Myocyte (in vitro differentiated cells): ENCODE measurements around the gene RFLNA. TPM values are rescaled to one million over a fixed set of nuclear protein-coding genes. Genes with fewer than 3 reads are reported as not detected.

Experiments used
- DNase-seq: peaks from one replicate; pipeline ENCODE4 v3.0.0-alpha.2; 2012; ENCODE audit warnings: low read depth
- total RNA-seq: library from RNA; depleted of rRNA; stranded (reverse); fragments of >200 nt; gene quantifications from 2 replicates; pipeline ENCODE4 v1.2.3, GENCODE V29; 2014

RFLNA gene
- total RNA-seq, 1 donor from 2014 or later = 4.9 TPM

DNA sequence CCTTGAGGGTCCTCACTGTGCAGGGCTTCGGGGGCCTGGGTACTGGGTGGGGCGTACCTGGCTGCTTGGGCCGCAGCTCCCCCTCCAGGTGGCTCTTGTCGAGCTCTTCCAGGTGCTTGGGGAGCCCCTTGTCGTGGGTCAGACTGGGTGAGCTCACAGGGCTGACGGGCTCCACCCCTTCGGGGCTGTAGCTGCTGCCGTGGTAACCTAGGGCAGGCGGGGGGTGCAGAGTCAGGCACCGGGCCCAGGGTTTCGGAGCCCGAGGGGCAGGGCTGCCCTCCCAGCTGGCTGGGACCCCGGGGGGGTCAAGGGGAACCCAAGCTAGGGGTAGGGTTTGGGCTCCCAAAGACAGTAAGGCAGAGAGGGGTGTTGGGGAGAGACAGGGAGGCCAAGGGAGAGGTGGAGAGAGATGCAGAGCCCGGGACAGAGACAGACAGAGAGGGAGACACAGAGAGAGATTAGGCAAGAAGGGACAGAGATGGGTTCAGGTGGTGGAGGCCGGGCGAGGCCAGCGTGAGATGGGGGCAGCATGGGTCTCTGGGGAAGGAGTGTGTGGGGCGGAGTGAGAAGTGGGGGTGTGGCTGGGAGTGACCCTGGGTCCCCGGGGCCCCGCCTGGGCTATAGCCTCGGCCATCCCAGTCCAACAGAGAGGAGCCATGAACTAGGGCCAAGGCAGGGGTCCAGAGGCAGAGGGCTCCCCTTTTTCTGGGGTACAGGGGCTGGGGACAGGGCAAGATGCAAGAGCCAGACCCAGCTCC is 40.7 kb downstream of the RFLNA start:
- DNase-seq = no peak

DNA sequence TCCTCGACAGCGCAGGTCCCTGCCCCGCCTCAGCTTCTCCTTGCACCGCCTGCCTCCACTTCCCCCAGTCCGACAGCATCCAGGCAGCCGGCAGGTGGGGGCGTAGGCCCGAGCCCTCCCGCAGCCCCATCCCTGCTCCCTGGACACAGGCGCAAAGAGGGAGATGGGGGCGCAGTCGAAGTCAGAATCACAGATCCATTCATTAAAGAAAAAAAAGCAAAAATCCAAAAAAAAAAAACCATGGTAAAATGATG is 41.2 kb downstream of the RFLNA start:
- DNase-seq = no peak

DNA sequence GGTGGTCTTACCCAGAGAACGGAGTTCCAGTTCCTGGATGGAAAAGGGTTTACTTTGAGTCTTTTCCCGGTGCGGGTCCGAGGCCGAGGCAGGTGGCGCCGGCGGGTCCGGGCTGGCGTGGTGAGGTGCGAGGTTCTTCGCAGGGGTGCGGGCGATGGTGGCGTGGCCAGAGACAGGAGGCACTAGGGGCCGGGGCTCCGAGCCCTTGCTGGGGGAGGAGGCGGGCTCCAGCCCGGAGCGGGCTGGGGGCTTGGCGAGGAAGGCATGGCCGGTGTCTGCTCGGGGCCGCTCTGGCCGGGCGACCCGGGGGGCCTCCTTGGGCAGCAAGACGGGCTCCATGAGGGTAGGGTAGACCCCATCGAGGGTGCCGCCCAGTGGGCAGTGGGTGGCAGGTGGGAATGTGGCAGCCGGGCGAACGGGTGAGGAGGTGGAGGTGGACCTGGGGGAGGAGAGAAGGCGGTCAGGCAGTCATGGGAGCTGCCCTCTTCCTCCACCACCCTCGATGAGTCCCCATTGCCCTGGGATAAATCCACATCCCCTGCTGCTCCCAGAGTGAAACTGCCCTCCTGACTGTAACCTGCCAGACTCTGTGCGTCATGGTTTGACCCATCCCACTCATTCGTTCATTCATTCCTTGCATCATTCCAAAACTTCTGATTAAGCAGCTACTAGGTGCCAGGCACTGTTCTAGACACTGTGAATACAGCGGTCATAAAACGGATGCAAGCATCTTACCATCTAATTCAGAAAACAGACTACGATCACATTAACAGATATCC is 42.0 kb downstream of the RFLNA start:
- DNase-seq = no peak

DNA sequence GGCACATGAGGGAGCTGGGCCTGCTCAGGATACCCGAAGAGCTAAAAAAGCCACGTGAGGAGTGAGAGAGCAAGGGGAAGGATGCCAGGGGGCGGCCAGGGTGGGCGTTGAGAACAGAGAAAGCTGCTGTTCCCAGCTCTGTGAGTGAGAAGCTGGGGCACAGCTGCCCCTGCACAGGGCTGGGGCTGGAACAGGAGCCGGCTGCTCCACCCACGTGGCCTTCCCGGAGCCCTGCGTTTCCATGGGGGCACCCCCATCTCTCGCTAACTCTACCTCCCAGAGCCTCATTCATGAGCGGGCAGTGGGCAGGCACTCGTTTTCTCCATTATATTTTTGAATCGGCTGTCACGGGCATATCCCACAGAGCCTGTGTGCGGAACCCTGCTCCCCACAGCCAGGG is 42.7 kb downstream of the RFLNA start:
- DNase-seq = peak; percentile 26

DNA sequence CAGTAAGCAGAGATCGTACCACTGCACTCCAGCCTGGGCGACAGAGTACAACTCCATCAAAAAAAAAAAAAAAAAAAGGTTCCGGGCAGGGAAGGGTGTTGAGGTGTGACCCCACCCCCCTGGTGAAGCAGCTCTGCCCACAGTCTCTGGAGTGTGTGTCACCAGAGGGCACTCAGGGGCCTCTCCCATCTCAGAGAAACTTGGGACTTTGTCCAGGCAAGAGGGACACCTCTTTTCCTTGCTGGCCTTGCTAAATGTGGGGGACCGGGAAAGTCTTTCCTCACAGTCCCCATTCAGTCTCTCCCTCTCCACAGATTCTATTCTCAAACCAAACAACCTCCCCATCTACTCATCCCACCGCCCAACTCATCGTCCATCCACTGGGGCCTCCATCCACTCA is 43.6 kb downstream of the RFLNA start:
- DNase-seq = peak; percentile 31

DNA sequence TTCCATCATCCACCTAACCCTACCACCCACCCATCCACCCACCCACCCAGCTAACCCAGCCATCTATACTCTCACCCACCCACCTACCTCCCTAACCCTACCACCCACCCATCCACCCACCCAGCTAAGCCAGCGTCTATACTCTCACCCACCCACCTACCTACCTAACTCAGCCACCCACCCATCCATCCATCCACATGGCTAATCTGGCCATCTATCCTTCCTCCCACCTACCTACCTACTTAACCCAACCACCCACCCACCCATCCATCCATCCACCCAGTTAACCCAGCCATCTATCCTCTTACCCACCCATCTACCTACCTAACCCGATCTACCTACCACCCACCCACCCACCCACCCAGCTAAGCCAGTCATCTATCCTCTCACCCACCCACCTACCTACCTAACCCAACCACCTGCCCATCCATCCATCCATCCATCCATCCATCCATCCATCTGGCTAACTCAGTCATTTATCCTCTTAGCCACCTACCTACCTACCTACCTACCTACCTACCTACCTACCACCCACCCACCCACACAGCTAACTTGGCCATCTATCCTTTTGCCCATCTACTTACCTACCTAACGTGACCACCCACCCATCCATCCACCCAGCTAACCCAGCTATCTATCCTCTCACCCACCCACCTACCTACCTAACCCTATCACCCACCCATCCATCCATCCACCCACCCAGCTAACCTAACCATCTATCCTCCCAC is 44.1 kb downstream of the RFLNA start:
- DNase-seq = no peak

DNA sequence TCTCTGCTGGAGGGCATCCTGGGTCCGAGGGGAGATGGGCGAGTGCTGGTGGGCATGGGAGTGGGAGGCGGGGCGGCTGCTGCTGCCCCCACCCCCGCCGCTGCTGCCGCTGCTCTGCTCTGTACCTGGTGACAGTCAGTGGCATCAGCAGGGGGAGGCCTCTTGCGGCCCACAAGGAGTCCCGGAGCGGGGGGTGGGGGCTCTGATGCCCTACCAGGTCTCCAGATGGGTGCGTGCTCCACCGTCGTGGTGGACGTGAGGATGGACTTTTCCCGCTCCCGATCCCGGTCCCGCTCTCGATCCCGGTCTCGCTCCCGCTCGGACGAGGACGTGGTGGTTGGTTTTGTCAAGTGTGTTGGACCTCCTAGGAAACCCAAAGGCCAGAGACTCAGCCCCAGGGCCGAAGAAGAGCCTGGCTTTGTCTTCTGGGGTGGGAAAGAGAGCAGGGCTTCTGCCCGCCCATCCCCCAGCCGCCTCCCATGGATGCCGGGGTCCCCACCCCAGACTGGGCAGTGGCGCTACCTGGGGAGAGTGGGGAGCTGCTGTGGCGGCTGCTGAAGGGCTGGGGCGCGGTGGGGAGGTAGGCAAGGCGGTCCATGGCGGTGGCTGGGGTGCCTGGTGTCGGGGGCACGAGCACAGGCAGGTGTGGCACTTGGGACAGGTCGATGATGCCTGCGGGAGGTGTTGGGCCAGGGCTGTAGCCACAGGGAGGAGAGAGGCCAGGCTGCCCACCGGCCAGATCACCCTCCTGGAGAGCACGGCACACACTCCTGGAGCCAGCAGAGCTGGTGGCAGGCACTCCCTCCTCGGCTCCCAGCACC is 45.4 kb downstream of the RFLNA start:
- no peak for DNase-seq

DNA sequence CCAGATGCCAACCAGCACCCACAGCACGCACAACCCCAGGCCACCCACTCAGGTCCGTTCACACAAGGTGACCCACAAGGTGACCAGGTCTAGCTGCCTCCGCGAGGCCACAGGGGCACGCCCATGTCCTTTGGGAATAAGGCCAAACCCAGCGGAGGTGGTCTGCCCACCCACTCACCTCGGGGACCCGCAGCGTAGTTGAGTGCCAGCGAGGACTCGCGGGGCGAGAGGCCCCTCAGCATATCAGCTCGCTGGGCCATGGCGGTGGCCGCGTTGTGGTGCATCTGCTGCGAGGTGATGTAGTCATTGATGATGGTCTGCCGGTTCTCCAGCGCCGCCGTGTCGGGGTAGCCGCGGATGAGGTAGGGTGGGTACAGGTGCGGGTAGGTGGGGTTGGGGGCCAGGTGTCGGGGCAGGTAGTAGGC is 46.8 kb downstream of the RFLNA start:
- DNase-seq = no peak

DNA sequence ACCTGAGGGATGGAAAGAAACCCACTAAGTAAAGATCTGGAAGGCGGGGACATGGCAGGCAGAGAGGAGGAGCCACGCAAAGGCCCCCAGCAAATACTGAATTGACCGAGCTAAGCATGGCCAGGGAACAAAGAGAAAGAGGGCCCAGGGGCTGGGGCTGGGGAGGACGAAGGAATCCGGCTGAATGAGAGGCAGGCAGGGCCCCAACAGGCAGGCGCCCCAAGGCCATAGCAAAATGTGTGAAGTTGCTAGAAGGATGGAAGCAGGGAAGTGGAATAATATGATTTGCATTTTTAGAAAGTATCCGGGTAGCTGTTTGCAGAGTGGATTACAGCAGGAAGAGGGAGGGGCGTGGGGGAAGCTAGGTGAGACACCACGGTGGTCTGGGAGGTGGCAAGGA is 49.1 kb downstream of the RFLNA start:
- DNase-seq = no peak

DNA sequence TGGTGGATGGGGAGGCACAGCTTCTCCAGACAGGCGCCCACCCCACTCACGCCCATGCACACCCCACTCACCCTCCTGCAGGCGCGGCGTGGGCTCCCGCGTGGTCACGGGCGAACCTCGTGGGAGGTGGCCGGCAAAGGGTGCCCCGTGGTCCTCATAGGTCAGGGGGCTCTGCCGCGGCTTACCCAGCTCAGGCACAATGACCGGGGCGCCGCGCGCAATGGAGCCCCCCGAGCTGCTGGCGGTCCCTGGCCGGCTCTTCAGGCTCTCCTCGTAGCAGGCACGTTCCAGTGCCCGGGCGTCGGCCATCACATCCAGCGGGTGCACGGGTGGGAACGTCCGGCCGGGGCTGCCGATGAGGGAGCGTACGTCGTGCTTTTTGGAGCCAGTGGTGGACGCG is 49.6 kb downstream of the RFLNA start:
- DNase-seq = no peak

DNA sequence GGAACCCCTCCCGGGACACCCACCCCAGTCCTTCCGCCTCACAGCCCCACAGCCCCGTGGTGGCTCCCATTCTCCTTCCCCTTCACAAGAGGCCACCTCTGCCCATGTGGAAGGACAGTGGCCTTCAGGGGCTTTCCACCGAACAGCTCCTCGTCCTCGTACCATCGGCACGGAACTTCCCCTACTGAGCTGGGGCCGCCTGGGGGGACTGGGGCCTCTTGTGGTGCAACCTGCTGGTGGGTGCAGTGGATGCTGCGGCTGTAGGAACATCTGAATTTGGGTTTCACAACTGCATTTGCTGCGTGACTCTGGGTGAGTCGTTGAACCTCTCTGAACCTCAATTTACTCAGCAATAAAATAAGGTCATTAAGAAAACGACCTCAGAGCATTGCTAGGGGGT is 50.9 kb downstream of the RFLNA start:
- DNase-seq = no peak

DNA sequence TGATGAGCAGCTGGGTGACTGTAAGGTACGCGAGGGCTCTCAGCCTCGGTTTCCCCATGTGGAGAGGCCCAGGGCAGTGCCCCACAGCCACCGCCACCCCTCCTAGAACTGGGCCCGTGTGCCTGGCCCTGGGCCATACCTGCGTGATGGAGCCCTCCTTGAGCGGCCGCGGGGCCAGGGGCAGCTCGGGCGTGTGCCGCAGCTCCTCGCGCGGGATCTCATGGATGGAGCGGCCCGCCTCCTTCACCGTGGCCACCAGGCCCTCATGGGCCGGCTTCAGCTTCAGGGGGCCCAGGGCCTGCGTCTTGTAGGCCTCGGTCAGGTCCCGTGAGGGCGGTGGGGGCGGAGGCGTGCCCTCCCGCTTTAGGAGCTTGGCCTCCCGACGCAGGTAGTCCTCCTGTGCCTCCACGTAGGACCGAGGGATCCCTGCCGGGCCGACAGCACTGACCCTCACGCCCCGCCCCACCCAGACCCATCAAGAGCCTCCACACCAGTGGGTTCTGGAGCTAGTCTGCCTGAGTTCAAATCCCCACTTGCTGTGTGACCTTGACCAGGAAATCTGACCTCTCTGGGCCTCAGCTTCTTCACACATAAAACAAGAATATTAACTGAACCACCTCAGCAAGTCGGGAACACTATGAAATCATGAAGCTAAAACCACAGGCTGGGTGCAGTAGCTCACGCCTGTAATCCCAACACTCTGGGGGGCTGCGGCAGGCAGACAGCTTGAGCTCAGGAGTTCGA is 51.7 kb downstream of the RFLNA start:
- no peak for DNase-seq

DNA sequence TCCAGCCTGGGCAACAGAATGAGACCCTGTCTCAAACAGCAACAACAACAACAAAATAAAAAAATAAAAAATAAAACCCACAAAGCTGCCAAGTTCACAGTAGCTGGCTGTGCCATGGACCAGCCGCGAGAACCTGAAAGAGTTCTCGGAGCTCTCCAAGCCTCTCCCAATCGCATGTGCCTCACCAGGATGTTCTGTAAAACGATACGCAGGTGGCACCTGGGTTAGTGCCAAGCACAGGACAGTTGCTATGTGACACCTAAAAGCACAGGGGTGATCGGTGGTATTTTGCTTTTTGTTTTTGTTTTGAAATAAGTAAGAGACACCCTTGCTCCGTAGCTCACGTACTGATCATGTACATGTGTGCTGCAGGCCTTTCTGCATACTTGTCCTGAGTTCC is 52.4 kb downstream of the RFLNA start:
- DNase-seq = no peak

DNA sequence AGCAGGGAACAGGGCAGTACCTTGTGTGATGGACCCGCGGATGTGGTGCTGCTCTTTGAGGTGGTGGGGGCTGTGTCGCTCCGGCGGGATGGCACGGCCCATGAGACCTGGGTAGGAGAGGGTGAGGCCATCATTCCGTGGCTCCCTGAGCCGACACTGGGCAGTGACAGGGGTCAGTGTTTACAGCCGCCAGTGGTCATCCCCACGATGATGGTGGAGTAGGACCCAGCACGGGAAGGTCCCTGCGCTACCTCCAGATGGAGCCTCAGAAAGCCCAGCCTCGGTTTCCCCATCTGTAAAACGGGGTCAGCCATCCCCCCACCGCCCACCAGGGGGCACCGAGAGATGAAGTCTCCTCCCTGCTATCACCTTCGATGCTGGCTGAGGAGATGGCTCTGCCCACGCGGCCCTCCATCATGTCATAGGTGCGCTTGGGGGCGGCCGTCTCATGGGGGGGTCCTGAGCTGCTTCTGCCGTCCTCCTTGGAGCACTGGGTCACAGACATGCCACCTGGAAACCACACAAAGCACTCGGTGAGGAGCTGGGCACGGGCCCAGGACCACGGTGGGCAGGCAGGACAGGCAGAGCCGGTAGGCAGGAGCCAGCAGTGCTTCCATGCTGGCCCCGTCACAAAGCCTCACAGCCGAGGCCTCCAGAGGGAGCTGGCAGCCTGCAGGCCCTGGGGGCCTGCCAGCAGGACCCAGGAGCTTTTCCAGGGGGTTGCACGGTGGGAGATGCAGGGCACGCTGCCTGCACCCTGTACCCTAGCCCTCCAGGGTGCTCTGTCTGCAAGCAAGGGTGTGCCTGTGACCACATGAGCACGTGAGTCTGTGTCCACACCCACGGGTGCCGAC is 53.1 kb downstream of the RFLNA start:
- DNase-seq = no peak

DNA sequence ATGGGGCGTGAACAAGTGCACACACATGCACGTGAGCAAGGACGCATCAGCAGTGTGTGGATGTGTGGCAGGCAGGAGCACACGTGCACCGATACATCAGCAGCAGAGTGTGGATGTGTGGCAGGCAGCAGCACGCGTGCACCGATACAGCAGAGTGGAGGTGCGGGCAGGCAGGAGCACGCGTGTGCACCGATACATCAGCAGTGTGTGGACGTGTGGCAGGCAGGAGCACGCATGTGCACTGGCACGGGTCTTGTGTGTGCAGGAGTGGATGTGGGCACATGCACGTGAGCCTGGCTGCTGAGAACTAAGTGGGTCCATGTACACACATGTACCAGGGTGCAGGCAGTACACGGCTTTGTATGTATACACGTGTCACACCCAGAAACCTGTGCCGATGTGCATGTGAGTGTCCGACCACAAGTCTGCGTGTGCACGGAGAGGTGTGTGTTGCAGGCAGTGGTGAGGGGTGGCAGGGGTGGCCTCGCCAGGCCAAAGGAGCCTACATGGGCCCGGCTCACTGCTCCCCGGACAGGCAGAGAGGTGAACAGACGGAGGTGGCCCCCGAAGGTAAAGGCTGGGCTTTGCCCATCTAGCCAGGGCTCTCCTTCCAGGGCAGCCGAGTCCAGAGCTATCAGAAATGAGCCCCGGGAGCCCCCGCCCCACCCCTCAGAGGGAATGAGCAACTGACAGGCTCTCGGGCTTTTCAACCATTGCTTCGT is 53.9 kb downstream of the RFLNA start:
- no peak for DNase-seq

DNA sequence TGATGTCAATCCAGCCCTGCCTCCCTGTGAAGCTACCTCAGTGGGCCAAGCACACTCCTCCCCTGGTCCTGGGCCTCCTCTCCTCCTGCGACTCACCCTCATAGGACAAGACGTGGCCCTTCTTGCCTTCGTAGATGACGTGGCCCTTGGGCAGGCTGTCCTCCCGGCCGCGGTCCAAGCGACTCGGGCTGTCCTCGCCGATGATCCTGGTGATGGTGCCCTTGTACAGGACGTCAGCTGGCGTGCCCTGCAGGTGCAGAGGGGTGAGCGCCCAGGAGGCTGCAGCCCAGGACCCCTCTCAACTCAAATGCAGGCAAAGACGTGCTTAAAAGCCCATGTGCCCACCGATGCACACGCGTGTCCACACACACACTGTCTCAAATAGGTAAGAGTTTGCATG is 55.6 kb downstream of the RFLNA start:
- no peak for DNase-seq

DNA sequence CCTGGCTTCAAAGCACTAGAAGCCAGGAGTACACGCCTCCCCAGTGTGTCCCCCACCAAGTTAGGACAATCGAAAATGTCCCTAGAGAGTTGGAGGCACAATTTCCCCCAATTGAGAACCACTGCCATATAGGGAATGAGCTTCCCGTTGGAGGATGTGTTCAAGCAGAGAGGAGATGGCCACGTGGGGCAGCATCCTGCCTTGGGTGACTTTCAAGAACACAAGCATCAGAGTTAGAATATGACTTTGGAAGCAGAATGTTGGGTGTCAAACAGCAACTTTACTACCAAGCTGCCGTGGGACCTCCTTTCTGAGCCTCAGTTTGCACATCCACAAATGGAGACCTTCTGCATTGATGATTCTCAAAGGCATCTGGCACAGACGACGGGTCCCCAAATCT is 56.5 kb downstream of the RFLNA start:
- DNase-seq = no peak

DNA sequence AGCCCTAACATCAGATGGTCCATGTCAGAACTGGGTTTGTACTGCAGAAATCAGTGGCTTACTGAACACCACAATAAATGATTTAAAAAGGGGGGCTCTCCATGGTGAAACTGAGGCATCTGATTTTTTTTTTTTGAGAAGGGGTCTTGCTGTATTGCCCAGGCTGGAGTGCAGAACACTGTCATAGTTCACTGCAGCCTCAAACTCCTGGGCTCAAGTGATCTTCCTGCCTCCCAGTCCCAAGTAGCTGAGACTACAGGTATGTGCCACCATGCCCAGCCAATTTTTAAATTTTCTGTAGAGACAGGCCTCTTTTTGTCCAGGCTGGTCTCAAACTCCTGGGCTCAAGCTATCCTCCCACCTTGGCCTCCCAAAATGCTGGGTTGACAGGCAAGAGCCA is 57.4 kb downstream of the RFLNA start:
- no peak for DNase-seq

DNA sequence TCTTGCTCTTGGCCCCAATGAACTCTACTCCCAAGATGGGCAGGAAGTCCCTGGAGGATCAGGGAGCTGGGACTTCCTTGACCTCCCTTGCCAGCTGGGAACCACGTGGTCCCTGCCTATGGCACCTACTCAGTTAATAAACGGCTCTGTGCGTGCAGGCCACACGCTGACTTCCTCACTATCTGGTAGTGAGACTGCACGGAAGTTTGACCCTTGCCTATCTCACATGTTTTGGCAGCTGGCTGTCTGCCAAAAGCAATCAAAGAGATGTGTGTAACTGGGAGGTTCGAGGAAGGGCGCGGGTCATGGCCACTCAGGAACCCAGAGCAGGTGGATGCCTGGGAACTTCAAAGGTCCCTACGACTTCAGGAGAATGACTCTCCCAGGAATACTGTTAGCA is 57.9 kb downstream of the RFLNA start:
- no peak for DNase-seq
